PFSK-1 (cell line): Measurements from ENCODE around the gene KIR3DL3. TPM values are rescaled to one million over a fixed set of nuclear protein-coding genes. Genes with fewer than 3 reads are reported as not detected.

Source experiments
- FOXP2 ChIP-seq: optimal IDR thresholded peaks from 2 replicates; pipeline ENCODE3; 2011; ENCODE audit warnings: borderline replicate concordance, control low read depth, inconsistent platforms; ENCODE audit not compliant: insufficient read depth; ENCODE audit errors: extremely low read length, extremely low read depth
- POLR2AphosphoS5 ChIP-seq: IDR thresholded peaks from 2 replicates; pipeline ENCODE4 v1.6.1; 2012; ENCODE audit warnings: low read depth, mild to moderate bottlenecking, control low read depth, low read length, moderate library complexity
- SIN3A ChIP-seq: IDR thresholded peaks from 2 replicates; pipeline ENCODE4 v1.6.1; 2012; ENCODE audit warnings: mild to moderate bottlenecking, low read length, moderate library complexity, borderline replicate concordance; ENCODE audit not compliant: insufficient read depth
- TAF1 ChIP-seq: IDR thresholded peaks from 2 replicates; pipeline ENCODE4 v1.6.1; 2012; ENCODE audit warnings: low read length, control low read depth, borderline replicate concordance; ENCODE audit not compliant: insufficient read depth
- polyA plus RNA-seq: library from polyadenylated mRNA; unstranded; fragments of >200 nt; gene quantifications from one replicate; pipeline ENCODE4 v1.2.1, GENCODE V29; 2012; ENCODE audit warnings: low read depth, missing spikeins; ENCODE audit not compliant: insufficient read length
- TF ChIP-seq, protein P1 (sequence below), 2 experiments: IDR thresholded peaks; 2 replicates each; pipeline versions ENCODE4 v1.6.1 to v1.8.0; 2011 to 2012; ENCODE audit warnings: low read depth in 2 of 2, low read length in 2 of 2, control low read depth in 1 of 2, inconsistent platforms in 1 of 2, mild to moderate bottlenecking in 1 of 2, moderate library complexity in 1 of 2; ENCODE audit not compliant: insufficient read depth in 1 of 2

KIR3DL3 gene
- polyA plus RNA-seq, result not detected

DNA sequence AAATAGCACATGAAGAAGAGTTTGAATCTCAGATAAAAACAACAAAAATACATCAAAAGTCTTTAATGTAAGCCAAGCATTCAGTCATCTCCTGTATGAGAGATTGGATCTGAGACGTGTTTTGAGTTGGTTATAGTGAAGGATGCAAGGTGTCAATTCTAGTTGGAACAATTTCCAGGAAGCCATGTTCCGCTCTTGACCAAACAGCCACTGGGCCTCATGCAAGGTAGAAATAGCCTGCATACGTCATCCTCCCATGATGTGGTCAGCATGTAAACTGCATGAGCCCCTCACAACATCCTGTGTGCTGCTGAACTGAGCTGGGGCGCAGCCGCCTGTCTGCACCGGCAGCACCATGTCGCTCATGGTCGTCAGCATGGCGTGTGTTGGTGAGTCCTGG lies at the start of gene KIR3DL3:
Gene KIR3DL3 (plus strand): TSS at position 301 of the 400 bp plus-strand sequence. CDS start 55 bp downstream, at position 356.
- TF ChIP-seq, protein P1, sequence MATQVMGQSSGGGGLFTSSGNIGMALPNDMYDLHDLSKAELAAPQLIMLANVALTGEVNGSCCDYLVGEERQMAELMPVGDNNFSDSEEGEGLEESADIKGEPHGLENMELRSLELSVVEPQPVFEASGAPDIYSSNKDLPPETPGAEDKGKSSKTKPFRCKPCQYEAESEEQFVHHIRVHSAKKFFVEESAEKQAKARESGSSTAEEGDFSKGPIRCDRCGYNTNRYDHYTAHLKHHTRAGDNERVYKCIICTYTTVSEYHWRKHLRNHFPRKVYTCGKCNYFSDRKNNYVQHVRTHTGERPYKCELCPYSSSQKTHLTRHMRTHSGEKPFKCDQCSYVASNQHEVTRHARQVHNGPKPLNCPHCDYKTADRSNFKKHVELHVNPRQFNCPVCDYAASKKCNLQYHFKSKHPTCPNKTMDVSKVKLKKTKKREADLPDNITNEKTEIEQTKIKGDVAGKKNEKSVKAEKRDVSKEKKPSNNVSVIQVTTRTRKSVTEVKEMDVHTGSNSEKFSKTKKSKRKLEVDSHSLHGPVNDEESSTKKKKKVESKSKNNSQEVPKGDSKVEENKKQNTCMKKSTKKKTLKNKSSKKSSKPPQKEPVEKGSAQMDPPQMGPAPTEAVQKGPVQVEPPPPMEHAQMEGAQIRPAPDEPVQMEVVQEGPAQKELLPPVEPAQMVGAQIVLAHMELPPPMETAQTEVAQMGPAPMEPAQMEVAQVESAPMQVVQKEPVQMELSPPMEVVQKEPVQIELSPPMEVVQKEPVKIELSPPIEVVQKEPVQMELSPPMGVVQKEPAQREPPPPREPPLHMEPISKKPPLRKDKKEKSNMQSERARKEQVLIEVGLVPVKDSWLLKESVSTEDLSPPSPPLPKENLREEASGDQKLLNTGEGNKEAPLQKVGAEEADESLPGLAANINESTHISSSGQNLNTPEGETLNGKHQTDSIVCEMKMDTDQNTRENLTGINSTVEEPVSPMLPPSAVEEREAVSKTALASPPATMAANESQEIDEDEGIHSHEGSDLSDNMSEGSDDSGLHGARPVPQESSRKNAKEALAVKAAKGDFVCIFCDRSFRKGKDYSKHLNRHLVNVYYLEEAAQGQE (IDR thresholded peaks at IDR 0.05; ENCODE audit: insufficient read depth in 1 of 2, low read depth in 2 of 2, low read length in 2 of 2), result no peak
- TF ChIP-seq POLR2AphosphoS5, result no peak
- TF ChIP-seq TAF1, result no peak
- TF ChIP-seq FOXP2, result no peak
- no peak for TF ChIP-seq SIN3A

DNA sequence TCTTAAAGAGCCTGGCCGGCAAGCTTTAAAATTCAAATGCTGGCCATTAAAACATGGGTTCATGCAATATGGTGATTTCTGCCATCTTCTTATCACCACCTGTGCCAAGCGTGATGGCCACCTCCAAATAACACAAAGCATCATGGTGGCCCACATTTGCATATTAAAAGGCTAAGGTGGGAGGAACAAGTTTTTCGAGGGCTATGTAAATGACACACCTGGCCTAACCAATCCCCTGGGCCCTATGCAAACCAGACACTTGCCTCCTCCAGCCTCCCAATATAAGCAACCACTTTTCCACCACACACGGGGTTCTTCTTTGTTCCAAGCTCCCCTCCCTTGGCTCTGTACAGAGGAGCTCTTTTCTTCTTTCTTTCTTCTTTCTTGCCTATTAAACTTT lies 47.0 kb upstream of the KIR3DL3 start:
- TF ChIP-seq SIN3A (no peak), TAF1 (no peak), POLR2AphosphoS5 (no peak), FOXP2 (no peak)
- TF ChIP-seq, protein P1 (IDR thresholded peaks at IDR 0.05; ENCODE audit: insufficient read depth in 1 of 2, low read depth in 2 of 2, low read length in 2 of 2), result no peak

DNA sequence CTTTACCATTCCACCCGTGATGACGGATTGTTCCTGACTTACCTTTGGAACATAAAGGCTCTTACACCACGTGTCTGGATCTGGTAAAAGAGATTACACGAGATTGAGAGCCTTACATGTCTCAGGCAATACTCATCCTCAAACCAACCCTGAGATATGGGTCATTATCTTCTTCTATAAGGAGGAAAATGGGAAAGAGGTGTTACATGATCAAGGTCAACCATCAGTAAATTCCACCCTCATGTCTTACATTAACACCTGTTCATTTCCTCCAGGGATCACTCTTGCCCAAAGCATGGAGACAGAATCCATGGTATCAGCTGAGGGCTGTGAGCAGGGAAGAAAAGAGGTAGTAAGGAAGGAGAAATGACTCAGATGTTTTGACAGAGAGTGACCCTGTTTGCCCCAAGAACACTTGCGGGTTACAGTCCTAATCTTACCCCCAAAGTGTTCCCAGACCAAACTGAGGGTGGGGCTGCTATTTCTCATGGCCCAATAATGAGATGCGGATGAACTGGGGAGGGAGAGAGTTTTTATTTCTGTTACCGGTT lies 41.9 kb upstream of the KIR3DL3 start:
- TF ChIP-seq TAF1 (no peak), POLR2AphosphoS5 (no peak), SIN3A (no peak), FOXP2 (no peak)
- TF ChIP-seq, protein P1 (IDR thresholded peaks at IDR 0.05; ENCODE audit: insufficient read depth in 1 of 2, low read depth in 2 of 2, low read length in 2 of 2), result no peak

DNA sequence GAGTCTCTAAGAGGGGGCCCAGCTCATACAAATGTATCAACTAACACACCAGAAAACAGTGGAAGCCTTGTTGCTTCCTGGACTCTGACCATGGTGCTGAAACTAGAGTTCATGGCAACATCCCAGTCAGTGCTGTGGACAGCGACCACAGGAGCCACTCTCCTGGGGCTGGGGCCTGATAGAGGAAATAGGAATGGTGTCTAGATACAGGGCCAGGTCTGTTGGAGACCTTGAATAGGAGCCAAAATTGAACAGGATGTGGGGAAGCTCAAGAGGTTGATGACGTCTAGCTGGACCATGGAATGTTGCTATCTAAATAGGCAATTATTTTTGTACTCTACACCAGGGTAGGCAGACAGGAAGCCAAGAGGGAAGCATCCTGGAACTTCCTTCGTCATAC lies 39.7 kb upstream of the KIR3DL3 start:
- TF ChIP-seq, protein P1 (IDR thresholded peaks at IDR 0.05; ENCODE audit: insufficient read depth in 1 of 2, low read depth in 2 of 2, low read length in 2 of 2), result peak; percentile 86 to 98
- TF ChIP-seq FOXP2 (no peak), TAF1 (no peak), SIN3A (no peak), POLR2AphosphoS5 (no peak)
